MV-4-11 (cell line): ENCODE results near the gene MGAT5.
"Not testable (repeated sequence)": the region's sequence is repeated elsewhere in the genome, so short reads cannot be mapped to it uniquely, and the experiment has no call there.

Experiments used
- DNase-seq: peaks from one replicate; lab custom pipeline; 2025; lab: John Stamatoyannopoulos, UW

Gene MGAT5

GRCh38 chr2:134468776-134469175 lies 214.9 kb downstream of the MGAT5 start:
- DNase-seq: no peak

- no peak for DNase-seq
These were observed 215.7 kb downstream of the MGAT5 start for GRCh38 chr2:134469516-134470115.

GRCh38 chr2:134470561-134471168 lies 216.8 kb downstream of the MGAT5 start:
- no peak for DNase-seq

GRCh38 chr2:134476982-134477381 lies 223.1 kb downstream of the MGAT5 start:
- DNase-seq: not testable (repeated sequence)

GRCh38 chr2:134479696-134480330 lies 225.9 kb downstream of the MGAT5 start:
- no peak for DNase-seq

DNA sequence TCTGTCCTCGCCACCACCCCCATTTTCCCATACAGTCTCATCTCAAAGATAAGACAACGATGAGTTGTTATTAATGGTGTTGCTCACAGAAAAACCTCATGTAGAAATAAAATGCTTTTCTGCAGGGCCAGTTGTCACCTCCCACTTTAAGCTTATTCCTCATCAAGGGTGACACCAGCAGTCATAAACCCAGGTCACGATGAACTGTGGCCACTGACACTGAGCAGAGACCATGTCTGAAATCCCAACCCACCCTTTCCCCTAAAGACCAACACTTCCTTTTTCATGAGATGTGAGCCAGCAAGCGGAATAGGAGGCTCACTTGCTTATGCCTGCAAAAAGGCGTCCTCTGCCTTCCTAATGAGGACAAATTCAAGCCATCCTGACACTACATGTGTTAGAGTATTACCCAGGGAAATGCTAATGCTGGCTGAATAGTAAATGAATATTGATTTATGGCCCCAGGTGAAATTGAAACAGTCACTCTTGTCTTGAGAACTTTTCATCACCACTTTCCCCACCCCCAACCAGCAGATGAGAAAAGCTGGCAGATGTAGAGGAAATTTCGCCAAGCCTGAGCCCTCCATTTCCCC lies 228.4 kb downstream of the MGAT5 start:
- no peak for DNase-seq

GRCh38 chr2:134482766-134483340 lies 229.0 kb downstream of the MGAT5 start:
- DNase-seq: no peak

DNA sequence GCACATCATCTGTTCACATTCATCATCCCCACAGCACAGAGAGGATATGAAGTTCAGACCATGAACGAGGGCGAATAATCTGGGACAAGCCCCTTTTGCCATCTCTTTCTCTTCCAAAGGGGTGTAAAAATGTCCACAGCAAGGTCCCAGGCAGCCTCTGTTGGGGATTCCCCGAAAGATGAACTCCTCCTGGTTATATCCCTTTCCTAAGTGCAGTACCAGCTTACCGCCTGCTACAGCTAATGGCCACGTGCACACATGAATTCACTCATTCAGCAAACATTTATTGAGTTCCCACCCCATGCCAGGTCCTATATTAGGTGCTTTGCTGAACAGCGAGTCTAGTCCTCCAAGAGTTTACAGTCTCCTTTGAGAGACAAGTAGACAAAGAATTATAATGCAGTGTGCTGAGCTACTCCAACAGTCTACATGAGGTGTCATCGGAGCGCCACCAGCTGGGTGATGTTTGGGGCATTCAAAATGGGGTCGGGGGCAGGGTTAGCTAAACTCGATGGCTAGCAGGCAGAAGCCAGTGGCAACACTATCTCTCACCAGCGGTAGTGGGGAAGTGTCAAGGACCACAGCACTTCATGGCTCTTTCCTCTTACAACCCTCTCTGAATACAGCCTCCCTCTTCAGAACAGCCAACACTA lies 236.0 kb downstream of the MGAT5 start:
- no peak for DNase-seq

DNA sequence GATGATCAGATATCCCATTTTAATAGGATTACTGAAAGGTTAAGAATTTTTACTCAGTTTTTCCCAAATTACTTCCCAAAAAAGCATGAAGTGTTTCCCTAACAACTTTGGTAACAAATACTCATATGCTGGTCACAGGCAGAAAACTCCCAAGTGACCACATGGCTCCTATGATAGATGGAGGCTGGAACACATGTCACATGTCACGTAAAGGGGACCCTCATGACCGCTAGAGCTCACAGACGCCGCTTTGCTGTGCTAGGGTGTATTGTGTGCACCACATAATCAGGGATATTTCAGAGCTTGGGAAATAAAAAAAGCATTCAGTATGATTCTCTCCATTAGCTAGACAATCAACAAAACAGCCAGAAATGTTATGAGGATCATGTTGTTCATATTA lies 236.7 kb downstream of the MGAT5 start:
- DNase-seq: no peak

DNA sequence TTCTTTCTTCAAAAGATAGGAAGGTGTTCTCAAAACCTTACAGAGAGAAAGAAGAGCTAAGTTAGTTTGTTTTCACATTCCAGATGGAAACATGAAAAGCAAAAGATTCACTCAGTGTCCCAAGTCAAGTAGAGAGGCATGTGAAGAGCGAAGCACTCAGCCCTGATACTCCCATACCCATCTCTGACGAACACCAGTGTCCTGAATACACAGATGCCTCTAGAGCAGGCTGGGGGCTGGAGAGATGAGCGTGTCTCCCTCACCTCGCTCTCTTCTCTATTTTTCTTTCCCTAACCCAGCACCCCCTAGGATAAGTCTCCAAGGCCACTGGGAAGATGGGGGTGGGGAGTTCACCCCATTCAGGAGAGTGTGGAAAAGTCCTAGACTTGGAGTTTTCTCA lies 237.2 kb downstream of the MGAT5 start:
- no peak for DNase-seq

- no peak for DNase-seq
These were observed 238.0 kb downstream of the MGAT5 start for GRCh38 chr2:134491771-134492441.

DNA sequence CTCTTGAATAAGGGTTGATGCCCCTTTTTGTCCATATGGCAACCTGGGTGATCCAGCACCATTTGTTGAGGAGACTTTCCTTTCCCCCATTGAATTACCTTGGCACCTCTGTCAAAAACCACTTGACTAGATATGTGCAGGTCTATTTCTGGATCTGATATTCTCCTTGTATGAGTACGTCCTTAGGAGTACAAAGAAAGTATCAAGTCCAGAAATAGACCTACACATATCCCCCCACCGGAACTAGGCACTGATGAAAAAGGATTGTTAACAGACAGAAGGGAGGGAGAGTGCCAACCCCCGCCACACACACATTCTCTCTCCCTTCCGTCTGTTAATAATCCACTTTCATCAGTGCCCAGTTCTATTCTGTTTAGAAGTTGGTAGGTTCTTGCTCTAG lies 239.9 kb downstream of the MGAT5 start:
- no peak for DNase-seq

DNA sequence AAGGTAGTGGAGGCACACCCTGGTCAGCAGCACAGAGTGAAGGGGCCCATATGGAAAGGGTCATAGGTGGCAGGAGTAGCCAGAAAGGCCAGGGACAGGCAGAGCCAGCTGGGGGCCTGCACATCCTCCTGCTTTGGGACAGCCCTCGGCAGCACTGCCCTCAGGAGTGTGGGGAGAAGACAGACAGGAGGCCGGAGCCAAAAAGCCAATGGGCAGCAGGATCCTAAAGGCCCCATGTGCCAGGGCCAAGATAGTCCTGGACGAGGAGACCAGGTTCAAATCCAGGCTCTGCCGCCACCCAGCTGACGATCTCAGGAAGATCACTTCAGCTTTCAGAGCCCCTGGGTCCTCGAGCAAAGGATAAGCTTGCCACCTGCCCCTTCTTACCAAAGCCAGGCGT lies 244.8 kb downstream of the MGAT5 start:
- no peak for DNase-seq

DNA sequence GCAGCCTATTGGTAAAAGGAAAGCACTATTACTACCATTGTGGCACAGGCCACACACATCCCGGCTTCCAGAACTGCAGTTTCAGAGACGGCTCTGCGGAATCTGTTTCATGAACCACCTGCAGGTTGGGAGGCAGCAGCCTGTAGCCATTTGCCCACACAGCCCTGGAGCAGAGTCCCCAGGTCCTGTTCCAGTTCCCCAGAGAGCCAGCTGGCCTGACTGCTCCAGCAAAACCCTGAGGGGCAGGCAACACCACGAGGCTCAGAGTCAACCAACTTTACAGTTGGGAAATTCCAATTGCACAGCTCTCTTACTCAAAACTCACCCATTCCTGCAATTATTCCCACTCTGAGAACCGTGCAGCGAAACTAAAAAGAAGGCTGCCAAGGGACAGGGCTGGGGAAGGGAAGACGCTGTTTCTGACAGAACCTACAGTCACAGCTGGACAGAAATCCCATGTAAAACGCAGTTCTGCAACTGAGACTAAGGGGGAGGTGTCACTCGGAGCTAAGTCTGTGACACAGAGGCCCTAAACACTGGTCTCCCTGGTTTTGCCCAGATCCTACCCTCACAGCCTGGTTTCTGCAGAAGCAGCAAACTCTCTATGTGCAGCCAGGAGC lies 245.5 kb downstream of the MGAT5 start:
- no peak for DNase-seq

- no peak for DNase-seq
These were observed 246.5 kb downstream of the MGAT5 start for GRCh38 chr2:134500211-134500935.

DNA sequence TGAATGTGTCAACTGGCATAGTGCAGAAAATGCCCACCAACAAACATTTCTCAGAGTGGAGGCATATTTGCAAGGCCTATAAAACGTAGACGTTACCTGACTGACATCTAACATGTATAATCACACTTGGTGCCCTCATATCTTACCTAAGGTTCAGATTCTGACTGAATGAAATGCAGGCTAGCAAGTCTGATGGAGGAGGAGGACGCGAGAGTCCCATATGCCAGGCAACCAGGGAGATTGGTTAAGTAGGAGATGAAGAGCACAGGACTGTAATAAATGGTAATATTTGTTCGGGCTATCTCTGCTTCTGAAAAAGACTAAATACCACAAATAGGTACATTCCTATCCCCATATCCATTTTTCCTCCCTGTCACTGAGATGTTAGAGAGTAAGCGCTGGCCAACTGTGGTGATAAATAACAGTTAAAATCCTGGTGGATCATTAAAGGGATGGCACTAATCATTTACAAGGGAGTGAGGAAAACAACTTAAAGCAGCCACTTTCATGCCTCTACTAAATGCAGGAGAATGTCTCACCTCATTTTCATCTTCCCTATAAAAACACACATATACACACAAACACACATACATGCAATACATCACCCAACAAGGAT lies 247.7 kb downstream of the MGAT5 start:
- DNase-seq: no peak

DNA sequence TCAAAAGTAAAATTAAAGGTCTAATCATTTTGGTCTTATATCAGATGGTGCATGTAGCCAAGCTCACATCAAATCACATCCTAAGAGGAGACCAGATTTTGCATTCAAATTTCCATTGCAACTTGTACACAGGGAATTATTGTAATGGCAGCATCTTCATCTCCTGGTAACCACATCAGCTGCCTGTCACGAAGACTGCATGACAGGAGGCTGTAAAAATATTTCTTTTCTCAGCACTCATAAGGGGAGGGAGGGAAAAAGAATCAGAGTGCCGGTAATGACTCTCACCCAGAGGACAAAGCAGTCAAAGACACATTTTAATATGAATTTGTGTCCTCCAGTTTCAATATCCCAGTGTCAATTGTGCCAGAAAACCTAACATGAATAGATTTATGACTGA lies 248.2 kb downstream of the MGAT5 start:
- DNase-seq: no peak
